Measurements from ENCODE around the gene BACH1. TPM values are rescaled to one million over a fixed set of nuclear protein-coding genes. Genes with fewer than 3 reads are reported as not detected.

Gene BACH1
- total RNA-seq, 1 donor from 2014 or later = 93.8 TPM

DNA sequence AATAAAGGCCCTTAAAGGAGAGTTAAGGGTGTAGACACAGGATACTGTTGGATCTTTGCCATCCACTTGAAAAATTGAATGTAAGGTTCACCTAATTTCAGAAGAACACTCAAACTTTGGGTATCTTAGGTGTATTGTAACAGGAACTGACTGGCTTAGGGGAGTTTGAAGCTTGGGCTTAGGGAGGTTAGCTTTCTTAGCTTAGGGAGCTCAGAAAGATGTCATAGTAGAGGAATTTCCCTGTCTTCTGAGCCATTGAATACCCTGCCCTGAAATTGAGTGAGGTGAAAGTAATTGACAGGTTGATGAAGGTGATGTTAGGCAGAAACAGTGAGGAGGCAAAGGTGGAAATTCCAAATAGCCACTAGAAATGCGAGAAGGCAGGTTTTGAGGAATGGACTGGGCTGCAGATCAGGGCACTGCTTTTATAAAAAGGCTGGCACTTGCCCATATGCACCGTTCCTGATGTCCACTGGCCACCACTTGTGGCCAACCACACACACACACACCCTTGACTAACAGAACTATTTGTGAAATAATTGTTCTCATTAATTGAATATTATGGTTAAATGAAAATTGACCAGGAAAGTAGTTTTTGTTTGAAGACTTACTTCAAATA is 16.5 kb downstream of the BACH1 start:
- no peak for DNase-seq (ENCODE audit: extremely low spot score, unreplicated experiment)
- Mint-ChIP-seq H3K4me1 (ENCODE audit: unreplicated experiment) (peaks cover 72% of the 10 kb centered on the region), H3K9me3 (ENCODE audit: unreplicated experiment) (peaks cover 5% of the 10 kb centered on the region), H3K27me3 (ENCODE audit: unreplicated experiment) (no peaks in the 10 kb centered on the region), H3K4me3 (ENCODE audit: unreplicated experiment) (no peak overlapping the region), H3K27ac (ENCODE audit: unreplicated experiment) (peak overlapping the region; percentile 3), H3K36me3 (ENCODE audit: unreplicated experiment) (peaks cover 14% of the 10 kb centered on the region)
- TF ChIP-seq, protein P1, sequence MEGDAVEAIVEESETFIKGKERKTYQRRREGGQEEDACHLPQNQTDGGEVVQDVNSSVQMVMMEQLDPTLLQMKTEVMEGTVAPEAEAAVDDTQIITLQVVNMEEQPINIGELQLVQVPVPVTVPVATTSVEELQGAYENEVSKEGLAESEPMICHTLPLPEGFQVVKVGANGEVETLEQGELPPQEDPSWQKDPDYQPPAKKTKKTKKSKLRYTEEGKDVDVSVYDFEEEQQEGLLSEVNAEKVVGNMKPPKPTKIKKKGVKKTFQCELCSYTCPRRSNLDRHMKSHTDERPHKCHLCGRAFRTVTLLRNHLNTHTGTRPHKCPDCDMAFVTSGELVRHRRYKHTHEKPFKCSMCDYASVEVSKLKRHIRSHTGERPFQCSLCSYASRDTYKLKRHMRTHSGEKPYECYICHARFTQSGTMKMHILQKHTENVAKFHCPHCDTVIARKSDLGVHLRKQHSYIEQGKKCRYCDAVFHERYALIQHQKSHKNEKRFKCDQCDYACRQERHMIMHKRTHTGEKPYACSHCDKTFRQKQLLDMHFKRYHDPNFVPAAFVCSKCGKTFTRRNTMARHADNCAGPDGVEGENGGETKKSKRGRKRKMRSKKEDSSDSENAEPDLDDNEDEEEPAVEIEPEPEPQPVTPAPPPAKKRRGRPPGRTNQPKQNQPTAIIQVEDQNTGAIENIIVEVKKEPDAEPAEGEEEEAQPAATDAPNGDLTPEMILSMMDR (IDR thresholded peaks at IDR 0.05) = no peak

- Mint-ChIP-seq H3K4me1 (ENCODE audit: unreplicated experiment) (peaks cover 75% of the 10 kb centered on the region), H3K4me3 (ENCODE audit: unreplicated experiment) (no peak overlapping the region), H3K9me3 (ENCODE audit: unreplicated experiment) (peaks cover 2% of the 10 kb centered on the region), H3K27ac (ENCODE audit: unreplicated experiment) (peak overlapping the region; percentile 19), H3K36me3 (ENCODE audit: unreplicated experiment) (peaks cover 11% of the 10 kb centered on the region), H3K27me3 (ENCODE audit: unreplicated experiment) (no peaks in the 10 kb centered on the region)
- no peak for DNase-seq (ENCODE audit: extremely low spot score, unreplicated experiment)
- TF ChIP-seq, protein P1 (IDR thresholded peaks at IDR 0.05) = no peak
These were observed 17.5 kb downstream of the BACH1 start for GRCh38 chr21:29316029-29316742.

DNA sequence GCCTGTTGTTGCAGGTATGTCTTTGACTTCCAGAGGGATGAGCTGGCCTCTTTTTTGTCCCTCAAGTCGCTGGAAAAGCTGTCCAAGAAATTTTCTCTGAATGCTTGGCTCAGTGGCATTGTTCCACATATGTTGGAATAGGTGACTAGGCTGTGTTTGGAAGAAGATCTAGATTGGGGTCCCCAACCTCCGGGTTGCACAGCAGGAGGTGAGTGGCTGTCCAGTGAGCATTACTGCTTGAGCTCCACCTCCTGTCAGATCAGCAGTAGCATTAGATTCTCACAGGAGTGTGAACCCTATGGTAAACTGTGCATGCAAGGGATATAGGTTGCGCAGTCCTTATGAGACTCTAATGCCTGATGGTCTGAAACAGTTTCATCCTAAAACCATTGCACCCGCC is 18.1 kb downstream of the BACH1 start:
- Mint-ChIP-seq H3K27me3 (ENCODE audit: unreplicated experiment) (no peaks in the 10 kb centered on the region), H3K9me3 (ENCODE audit: unreplicated experiment) (peaks cover 4% of the 10 kb centered on the region), H3K4me1 (ENCODE audit: unreplicated experiment) (peaks cover 74% of the 10 kb centered on the region), H3K4me3 (ENCODE audit: unreplicated experiment) (no peak overlapping the region), H3K36me3 (ENCODE audit: unreplicated experiment) (peaks cover 13% of the 10 kb centered on the region), H3K27ac (ENCODE audit: unreplicated experiment) (no peak overlapping the region)
- TF ChIP-seq, protein P1 (IDR thresholded peaks at IDR 0.05) = no peak
- no peak for DNase-seq (ENCODE audit: extremely low spot score, unreplicated experiment)

GRCh38 chr21:29318354-29318753 is 19.6 kb downstream of the BACH1 start:
- TF ChIP-seq, protein P1 (IDR thresholded peaks at IDR 0.05) = no peak
- no peaks in the 10 kb centered on the region for H3K27me3 Mint-ChIP-seq (ENCODE audit: unreplicated experiment)
- peaks cover 73% of the 10 kb centered on the region for H3K4me1 Mint-ChIP-seq (ENCODE audit: unreplicated experiment)
- no peak for DNase-seq (ENCODE audit: extremely low spot score, unreplicated experiment)
- H3K36me3 Mint-ChIP-seq (ENCODE audit: unreplicated experiment) = peaks cover 18% of the 10 kb centered on the region
- peaks cover 4% of the 10 kb centered on the region for H3K9me3 Mint-ChIP-seq (ENCODE audit: unreplicated experiment)
- no peak overlapping the region for H3K4me3 Mint-ChIP-seq (ENCODE audit: unreplicated experiment)
- peak overlapping the region; percentile 36 for H3K27ac Mint-ChIP-seq (ENCODE audit: unreplicated experiment)

GRCh38 chr21:29320031-29320430 is 21.3 kb downstream of the BACH1 start:
- TF ChIP-seq, protein P1 (IDR thresholded peaks at IDR 0.05) = no peak
- no peak for DNase-seq (ENCODE audit: extremely low spot score, unreplicated experiment)
- peaks cover 58% of the 10 kb centered on the region for H3K4me1 Mint-ChIP-seq (ENCODE audit: unreplicated experiment)
- H3K9me3 Mint-ChIP-seq (ENCODE audit: unreplicated experiment) = peaks cover 4% of the 10 kb centered on the region
- no peaks in the 10 kb centered on the region for H3K27me3 Mint-ChIP-seq (ENCODE audit: unreplicated experiment)
- peak overlapping the region; percentile 31 for H3K27ac Mint-ChIP-seq (ENCODE audit: unreplicated experiment)
- peaks cover 20% of the 10 kb centered on the region for H3K36me3 Mint-ChIP-seq (ENCODE audit: unreplicated experiment)
- H3K4me3 Mint-ChIP-seq (ENCODE audit: unreplicated experiment) = no peak overlapping the region

All from osteocyte (in vitro differentiated cells).